Measurements from ENCODE around the gene SSTR3. TPM values are rescaled to one million over a fixed set of nuclear protein-coding genes. Genes with fewer than 3 reads are reported as not detected.

SSTR3 gene
- total RNA-seq, 1 donor from 2014 or later, result not detected

DNA sequence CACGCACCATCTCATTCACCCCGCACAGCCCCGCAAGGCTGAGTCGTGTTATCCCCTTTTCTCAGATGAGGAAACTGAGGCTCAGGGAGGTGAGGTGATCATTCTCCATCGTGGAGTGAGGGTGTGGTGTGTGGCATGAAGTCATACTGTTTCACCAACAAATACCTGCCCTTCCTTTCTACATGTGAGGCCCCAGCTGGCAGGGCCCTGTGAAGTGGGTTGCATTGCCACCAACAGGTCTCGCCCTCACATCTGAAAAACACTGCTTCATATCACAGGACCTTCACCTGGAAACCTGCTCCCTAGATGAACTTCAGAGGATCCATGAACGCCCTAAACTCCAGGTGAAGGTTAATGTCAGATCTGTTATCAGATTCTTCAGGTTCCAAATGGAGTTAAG lies 4.3 kb downstream of the SSTR3 start:
- Histone ChIP-seq H3K27me3 (no peaks in the 10 kb centered on the region), H3K4me1 (no peaks in the 10 kb centered on the region), H3K9me3 (no peaks in the 10 kb centered on the region), H3K4me3 (no peak overlapping the region), H3K27ac (no peak overlapping the region), H3K36me3 (no peaks in the 10 kb centered on the region)
- DNase-seq (ENCODE audit: extremely low spot score in 2 of 2), result no peak
- intact Hi-C loops (cut with DNase I), result no loop called here
- TF ChIP-seq POLR2AphosphoS5 (IDR thresholded peaks at IDR 0.05; ENCODE audit: insufficient read depth in 1 of 2, low read depth in 1 of 2), result no peak
- TF ChIP-seq POLR2A (IDR thresholded peaks at IDR 0.05), result no peak
- TF ChIP-seq, protein P1, sequence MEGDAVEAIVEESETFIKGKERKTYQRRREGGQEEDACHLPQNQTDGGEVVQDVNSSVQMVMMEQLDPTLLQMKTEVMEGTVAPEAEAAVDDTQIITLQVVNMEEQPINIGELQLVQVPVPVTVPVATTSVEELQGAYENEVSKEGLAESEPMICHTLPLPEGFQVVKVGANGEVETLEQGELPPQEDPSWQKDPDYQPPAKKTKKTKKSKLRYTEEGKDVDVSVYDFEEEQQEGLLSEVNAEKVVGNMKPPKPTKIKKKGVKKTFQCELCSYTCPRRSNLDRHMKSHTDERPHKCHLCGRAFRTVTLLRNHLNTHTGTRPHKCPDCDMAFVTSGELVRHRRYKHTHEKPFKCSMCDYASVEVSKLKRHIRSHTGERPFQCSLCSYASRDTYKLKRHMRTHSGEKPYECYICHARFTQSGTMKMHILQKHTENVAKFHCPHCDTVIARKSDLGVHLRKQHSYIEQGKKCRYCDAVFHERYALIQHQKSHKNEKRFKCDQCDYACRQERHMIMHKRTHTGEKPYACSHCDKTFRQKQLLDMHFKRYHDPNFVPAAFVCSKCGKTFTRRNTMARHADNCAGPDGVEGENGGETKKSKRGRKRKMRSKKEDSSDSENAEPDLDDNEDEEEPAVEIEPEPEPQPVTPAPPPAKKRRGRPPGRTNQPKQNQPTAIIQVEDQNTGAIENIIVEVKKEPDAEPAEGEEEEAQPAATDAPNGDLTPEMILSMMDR (IDR thresholded peaks at IDR 0.05), result no peak

DNA sequence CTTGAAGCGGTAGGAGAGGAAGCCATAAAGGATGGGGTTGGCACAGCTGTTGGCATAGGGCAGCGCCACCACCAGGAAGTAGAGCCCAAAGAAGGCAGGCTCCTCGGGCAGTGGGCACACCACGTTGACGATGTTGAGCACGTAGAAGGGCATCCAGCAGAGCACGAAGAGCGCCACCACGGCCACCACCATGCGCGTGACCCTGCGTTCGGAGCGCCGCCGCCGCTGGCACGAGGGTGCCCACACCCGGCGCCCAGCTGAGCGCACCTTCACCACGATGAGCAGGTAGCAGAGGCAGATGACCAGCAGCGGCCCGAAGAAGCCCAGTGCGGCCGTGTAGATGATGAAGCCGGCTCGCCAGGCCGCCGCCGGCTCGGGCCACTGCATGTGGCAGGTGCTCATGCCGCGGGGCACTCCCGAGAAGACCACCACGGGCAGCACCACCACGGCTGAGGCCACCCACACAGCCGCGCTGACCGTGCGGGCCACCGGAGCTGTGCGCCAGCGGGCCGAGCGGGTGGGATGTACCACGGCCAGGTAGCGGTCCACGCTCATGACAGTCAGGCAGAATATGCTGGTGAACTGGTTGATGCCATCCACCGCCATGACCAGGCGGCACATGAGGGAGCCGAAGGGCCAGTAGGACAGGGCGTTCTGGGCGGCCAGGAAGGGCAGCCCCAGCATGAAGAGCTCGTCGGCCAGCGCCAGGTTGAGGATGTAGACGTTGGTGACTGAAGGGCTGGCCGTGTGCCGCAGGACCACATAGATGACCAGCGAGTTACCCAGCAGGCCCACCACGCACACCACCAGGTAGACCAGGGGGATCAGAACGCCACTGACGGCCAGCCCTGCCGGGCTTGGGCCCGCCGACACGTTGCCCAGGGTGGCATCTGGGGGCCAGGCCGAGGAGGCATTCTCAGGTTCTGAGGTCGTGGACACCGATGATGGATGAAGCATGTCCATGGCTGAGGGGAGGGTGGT lies 5.1 kb downstream of the SSTR3 start:
- Histone ChIP-seq H3K4me1 (no peaks in the 10 kb centered on the region), H3K9me3 (no peaks in the 10 kb centered on the region), H3K4me3 (no peak overlapping the region), H3K27ac (no peak overlapping the region), H3K27me3 (no peaks in the 10 kb centered on the region), H3K36me3 (no peaks in the 10 kb centered on the region)
- intact Hi-C loops (cut with DNase I), result no loop called here
- no peak for DNase-seq (ENCODE audit: extremely low spot score in 2 of 2)
- TF ChIP-seq, protein P1 (IDR thresholded peaks at IDR 0.05), result no peak
- TF ChIP-seq POLR2A (IDR thresholded peaks at IDR 0.05) (no peak), POLR2AphosphoS5 (IDR thresholded peaks at IDR 0.05; ENCODE audit: insufficient read depth in 1 of 2, low read depth in 1 of 2) (no peak)

DNA sequence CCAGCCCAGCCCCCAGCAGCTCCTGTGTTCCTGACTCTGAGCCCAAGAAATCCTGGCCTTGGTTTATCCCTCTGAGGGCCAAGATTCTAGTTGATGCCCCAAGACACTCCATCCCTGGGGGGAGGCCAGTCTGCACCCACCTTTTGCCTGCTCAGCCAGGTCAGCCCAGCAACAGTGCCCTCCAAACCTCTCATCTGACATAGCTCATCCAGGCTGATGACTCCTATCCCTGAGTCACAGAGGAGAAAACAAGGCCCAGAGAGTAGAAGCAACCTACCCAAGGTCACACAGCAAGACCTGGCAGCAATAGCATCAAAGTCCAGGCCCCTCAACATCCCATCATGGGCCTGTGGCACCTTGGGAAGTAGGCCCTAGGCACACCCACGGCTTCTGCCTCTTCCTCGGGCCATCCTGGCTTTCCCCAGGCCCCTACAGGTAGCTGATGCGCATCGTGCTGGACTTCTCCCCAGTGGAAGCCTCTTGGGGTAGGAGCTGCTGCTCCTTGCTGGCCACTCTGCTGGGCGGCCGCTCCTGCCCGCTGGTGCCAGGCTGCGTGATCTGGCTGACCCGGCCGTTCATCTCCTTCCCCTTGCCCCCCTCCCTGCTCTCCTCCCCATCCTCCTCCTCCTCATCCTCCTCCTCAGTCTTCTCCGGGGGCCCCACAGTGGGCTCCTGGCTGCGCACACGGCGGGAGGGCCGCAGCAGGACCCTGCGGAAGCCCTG lies 6.0 kb downstream of the SSTR3 start:
- H3K27ac ChIP-seq, result no peak overlapping the region
- DNase-seq (ENCODE audit: extremely low spot score in 2 of 2), result no peak
- no peaks in the 10 kb centered on the region for H3K27me3 ChIP-seq
- H3K4me3 ChIP-seq, result no peak overlapping the region
- no peaks in the 10 kb centered on the region for H3K9me3 ChIP-seq
- H3K36me3 ChIP-seq, result no peaks in the 10 kb centered on the region
- TF ChIP-seq POLR2A (IDR thresholded peaks at IDR 0.05) (no peak), POLR2AphosphoS5 (IDR thresholded peaks at IDR 0.05; ENCODE audit: insufficient read depth in 1 of 2, low read depth in 1 of 2) (no peak)
- TF ChIP-seq, protein P1 (IDR thresholded peaks at IDR 0.05), result no peak
- no peaks in the 10 kb centered on the region for H3K4me1 ChIP-seq
- intact Hi-C loops (cut with DNase I), result no loop called here

DNA sequence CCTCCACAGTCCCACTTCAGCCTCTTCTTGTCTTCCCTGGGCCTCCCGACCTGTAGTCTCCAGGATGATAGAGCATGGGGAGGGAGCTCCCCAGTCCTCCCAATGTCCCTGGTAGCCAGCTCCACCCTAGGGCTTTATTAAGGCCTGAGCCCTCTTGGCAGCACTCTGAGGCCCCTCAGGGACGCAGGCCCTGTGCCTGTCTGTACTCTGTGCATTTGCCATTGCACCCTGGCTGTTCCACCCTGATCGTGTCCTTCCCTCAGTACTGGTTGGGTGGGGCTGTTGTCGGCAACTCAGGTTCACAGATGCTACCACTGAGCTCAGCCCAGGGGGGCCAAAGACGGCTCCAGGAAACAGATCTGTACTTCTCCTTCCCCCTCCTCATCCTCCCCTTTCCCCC lies 7.2 kb downstream of the SSTR3 start:
- H3K4me1 ChIP-seq, result no peaks in the 10 kb centered on the region
- no peak overlapping the region for H3K27ac ChIP-seq
- H3K36me3 ChIP-seq, result no peaks in the 10 kb centered on the region
- H3K4me3 ChIP-seq, result no peak overlapping the region
- H3K9me3 ChIP-seq, result no peaks in the 10 kb centered on the region
- no peak for DNase-seq (ENCODE audit: extremely low spot score in 2 of 2)
- TF ChIP-seq, protein P1 (IDR thresholded peaks at IDR 0.05), result no peak
- TF ChIP-seq POLR2AphosphoS5 (IDR thresholded peaks at IDR 0.05; ENCODE audit: insufficient read depth in 1 of 2, low read depth in 1 of 2) (no peak), POLR2A (IDR thresholded peaks at IDR 0.05) (no peak)
- intact Hi-C loops (cut with DNase I), result no loop called here
- no peaks in the 10 kb centered on the region for H3K27me3 ChIP-seq
